K562 (cell line): ENCODE results near the gene PTPN13. TPM values are rescaled to one million over a fixed set of nuclear protein-coding genes. Genes with fewer than 3 reads are reported as not detected.

Source experiments
- ATAC-seq: fragments of 200-7000 bp; cut with Tn5 transposase; 3 replicates; pipeline ENCODE4 v1.9.1; 2020; ENCODE audit warnings: moderate library complexity
- BruUV-seq: library from RNA; stranded (reverse); fragments of 400-500 nt; replicated peaks from 2 replicates; lab custom pipeline; 2021; lab: Mats Ljungman, UMichigan
- CTCF ChIA-PET: fragments of 300-600 bp; formaldehyde crosslinking; extraction: SDS; loops from one replicate; lab custom pipeline; 2021; ENCODE audit warnings: low intra/inter-chr PET ratio; lab: Yijun Ruan, JAX
- POLR2A ChIA-PET: fragments of 300-600, 350-650 bp; sonication (Branson Sonifier 250); formaldehyde crosslinking; extraction: SDS; loops from one replicate; lab custom pipeline; 2021; ENCODE audit warnings: antibody characterized with exemption, inconsistent platforms; lab: Yijun Ruan, JAX
- DNase-seq, 4 experiments: peaks; one replicate each; pipeline versions ENCODE4 v3.0.0 to v3.0.0-alpha.2; 2011 to 2018; ENCODE audit warnings: low spot score in 3 of 4, mixed read lengths in 3 of 4; ENCODE audit errors: extremely low read depth in 1 of 4
- FAIRE-seq: peaks from 2 replicates; lab custom pipeline; 2011; peaks lifted over from hg19 to GRCh38; lab: Jason Lieb, UNC
- H2AFZ ChIP-seq: 2 replicates; pipeline ENCODE4 v1.6.0; 2011; ENCODE audit warnings: low read depth, low read length, control low read depth, inconsistent platforms
- H3K27ac ChIP-seq: fragments of 200-600 bp; 3 replicates; pipeline ENCODE4 v1.8.0; 2011; ENCODE audit warnings: low read depth, mild to moderate bottlenecking, control low read depth, inconsistent platforms, low read length, moderate library complexity, mixed read lengths; ENCODE audit errors: extremely low read depth
- H3K27me3 ChIP-seq, 2 experiments: fragments of 300-600 bp in 1 of 2; 2 replicates in 1 of 2; 3 replicates in 1 of 2; pipeline versions ENCODE4 v1.6.0 to v1.8.0; 2011; ENCODE audit warnings: inconsistent platforms in 2 of 2, low read length in 2 of 2, mild to moderate bottlenecking in 1 of 2, mixed read lengths in 1 of 2, moderate library complexity in 1 of 2; ENCODE audit not compliant: control insufficient read depth in 2 of 2, insufficient read depth in 2 of 2
- H3K36me3 ChIP-seq: fragments of 300-600 bp; 3 replicates; pipeline ENCODE4 v1.8.0; 2011; ENCODE audit warnings: mild to moderate bottlenecking, low read length, inconsistent platforms; ENCODE audit not compliant: control insufficient read depth, insufficient read depth
- H3K4me1 ChIP-seq, 2 experiments: fragments of 200-600 bp in 1 of 2; replicated peaks in 1 of 2; 2 replicates in 1 of 2; 3 replicates in 1 of 2; pipeline versions ENCODE4 v1.5.1 to v1.8.0; 2011; ENCODE audit warnings: inconsistent platforms in 2 of 2, low read length in 2 of 2, mild to moderate bottlenecking in 1 of 2, mixed read lengths in 1 of 2, moderate library complexity in 1 of 2; ENCODE audit not compliant: control insufficient read depth in 2 of 2, insufficient read depth in 2 of 2
- H3K4me2 ChIP-seq: 2 replicates; pipeline ENCODE4 v1.6.1; 2011; ENCODE audit warnings: low read length, control low read depth, inconsistent platforms, mixed read lengths; ENCODE audit not compliant: insufficient read depth
- H3K4me3 ChIP-seq: fragments of 200-600 bp; sonication (generic), shearing (Covaris generic); 2 replicates; pipeline ENCODE4 v1.5.1; 2016; ENCODE audit warnings: control low read depth, inconsistent platforms
- H3K79me2 ChIP-seq: fragments of 200-600 bp; 3 replicates; pipeline ENCODE4 v1.8.0; 2011; ENCODE audit warnings: low read length, inconsistent platforms; ENCODE audit not compliant: control insufficient read depth, insufficient read depth
- H3K9ac ChIP-seq, 2 experiments: 2 replicates each; pipeline versions ENCODE4 v1.6.0 to v1.6.1; 2011; ENCODE audit warnings: low read depth in 2 of 2, low read length in 2 of 2, control low read depth in 1 of 2, inconsistent platforms in 1 of 2, mild to moderate bottlenecking in 1 of 2, mixed read lengths in 1 of 2; ENCODE audit not compliant: insufficient read depth in 1 of 2
- H3K9me1 ChIP-seq: one replicate; pipeline ENCODE4 v1.6.0; 2011; ENCODE audit warnings: inconsistent platforms, mild to moderate bottlenecking, low read length, moderate library complexity; ENCODE audit not compliant: control insufficient read depth, insufficient read depth
- H3K9me3 ChIP-seq: replicated peaks from 2 replicates; pipeline ENCODE4 v1.5.1; 2011; ENCODE audit warnings: low read depth, low read length, inconsistent platforms; ENCODE audit not compliant: control insufficient read depth, insufficient read depth
- H4K20me1 ChIP-seq: replicated peaks from 2 replicates; pipeline ENCODE4 v1.6.1; 2011; ENCODE audit warnings: low read length, inconsistent platforms, mixed read lengths; ENCODE audit not compliant: control insufficient read depth, insufficient read depth
- ASH1L ChIP-seq: fragments of 450-650 bp; IDR thresholded peaks from 2 replicates; pipeline ENCODE4 v1.6.1; 2018; ENCODE audit warnings: borderline replicate concordance, mild to moderate bottlenecking, low read depth; ENCODE audit not compliant: partially characterized antibody
- ATF1 ChIP-seq, 2 experiments: fragments of 450-650 bp in 1 of 2; IDR thresholded peaks; 2 replicates each; pipeline ENCODE4 v1.6.1; 2016; ENCODE audit warnings: missing compliant biosample characterization in 1 of 2, missing genetic modification characterization in 1 of 2
- CREB3 ChIP-seq: fragments of 450-650 bp; conservative IDR thresholded peaks from 2 replicates; pipeline ENCODE4 v1.6.1; 2016; ENCODE audit warnings: missing genetic modification characterization, low read depth, mild to moderate bottlenecking, missing compliant biosample characterization, moderate library complexity
- ELK3 ChIP-seq: fragments of 450-650 bp; formaldehyde crosslinking; IDR thresholded peaks from 2 replicates; pipeline ENCODE4 v1.4.0; 2020; ENCODE audit warnings: mild to moderate bottlenecking
- FOXA1 ChIP-seq: fragments of 450-650 bp; IDR thresholded peaks from 2 replicates; pipeline ENCODE4 v1.6.1; 2016; ENCODE audit warnings: mild to moderate bottlenecking, borderline replicate concordance
- KDM4B ChIP-seq, 2 experiments: fragments of 450-650 bp in 1 of 2; sonication (generic) in 1 of 2; IDR thresholded peaks; 2 replicates each; pipeline ENCODE4 v1.6.1; 2016 to 2017; ENCODE audit warnings: borderline replicate concordance in 2 of 2, antibody characterized with exemption in 1 of 2, low read depth in 1 of 2, mild to moderate bottlenecking in 1 of 2
- MAFG ChIP-seq: fragments of 450-650 bp; conservative IDR thresholded peaks from 2 replicates; pipeline ENCODE4 v1.6.1; 2016; ENCODE audit warnings: missing genetic modification characterization, missing compliant biosample characterization
- MCM2 ChIP-seq: fragments of 450-650 bp; IDR thresholded peaks from 2 replicates; pipeline ENCODE4 v1.6.1; 2017; ENCODE audit warnings: low read depth, mild to moderate bottlenecking
- NCOA6 ChIP-seq: fragments of 450-650 bp; IDR thresholded peaks from 2 replicates; pipeline ENCODE4 v1.6.1; 2017; ENCODE audit warnings: mild to moderate bottlenecking
- NFIX ChIP-seq: fragments of 250-450 bp; sonication (Bioruptor Pico); IDR thresholded peaks from 2 replicates; pipeline ENCODE4 v1.4.0; 2020; ENCODE audit warnings: low read depth, mild to moderate bottlenecking, moderate library complexity
- SIN3A ChIP-seq, 2 experiments: fragments of 150-350 bp in 1 of 2; IDR thresholded peaks; 2 replicates each; pipeline ENCODE4 v1.6.1; 2011 to 2016; ENCODE audit warnings: borderline replicate concordance in 2 of 2, low read depth in 2 of 2, low read length in 2 of 2, mild to moderate bottlenecking in 2 of 2, moderate library complexity in 2 of 2; ENCODE audit not compliant: control insufficient read depth in 1 of 2
- SP2 ChIP-seq: IDR thresholded peaks from 2 replicates; pipeline ENCODE4 v1.6.1; 2011; ENCODE audit warnings: mild to moderate bottlenecking, low read depth, low read length, moderate library complexity; ENCODE audit not compliant: poor library complexity, severe bottlenecking; ENCODE audit errors: extremely low read depth
- THRAP3 ChIP-seq: fragments of 450-650 bp; IDR thresholded peaks from 2 replicates; pipeline ENCODE4 v1.6.1; 2016; ENCODE audit warnings: mild to moderate bottlenecking, inconsistent platforms, borderline replicate concordance
- ZNF75A ChIP-seq: fragments of 450-650 bp; formaldehyde crosslinking; IDR thresholded peaks from 2 replicates; pipeline ENCODE4 v1.4.0; 2020; ENCODE audit warnings: mild to moderate bottlenecking
- WGBS: fragments of 100-300 bp; shearing (Covaris generic); methylation state at CpG from one replicate; pipeline ENCODE4 v1.1.6; 2016; ENCODE audit warnings: low coverage, mixed read lengths; ENCODE audit not compliant: insufficient coverage; ENCODE audit errors: missing lambda C conversion rate; 5-methylcytosine and 5-hydroxymethylcytosine counted together
- in situ Hi-C: fragments of 300-500 bp; cut with MboI; formaldehyde crosslinking; loops from 4 replicates; pipeline ENCODE4 v1.15.0; 2018; ENCODE audit warnings: inconsistent platforms, mixed read lengths
- intact Hi-C: fragments of 100-400 bp; cut with micrococcal nuclease; formaldehyde crosslinking; loops from 2 replicates; pipeline ENCODE4 v1.14.2; 2022
- polyA plus RNA-seq, 8 experiments: library from polyadenylated mRNA; depleted of rRNA in 4 of 8; stranded (reverse) in 5 of 8; unstranded in 3 of 8; fragments of >200 nt; fragmentation: Nextera tagmentation in 2 of 8; fragmentation: Illumina TruSeq in 1 of 8; extraction: Ambion mirVana in 2 of 8; extraction: Trizol in 1 of 8; gene quantifications; 2 replicates each; pipeline versions ENCODE4 v1.2.1 to v1.2.3, GENCODE V29; 2011 to 2014; ENCODE audit warnings: inconsistent platforms in 1 of 8, missing spikeins in 1 of 8
- total RNA-seq, 7 experiments: library from RNA; depleted of rRNA in 6 of 7; stranded (reverse); fragments of >200 nt in 6 of 7; fragmentation: Illumina TruSeq in 2 of 7; extraction: Trizol in 2 of 7; gene quantifications; 2 replicates each; pipeline versions ENCODE4 v1.2.1 to v1.2.3, GENCODE V29; 2011 to 2021; ENCODE audit warnings: low replicate concordance in 1 of 7

PTPN13 gene
- total and polyA plus RNA-seq, 9 of the 15 experiments (the other 6 are each of a cell fraction or from before 2014, with no cell fraction given): 0.33 TPM; not detected in 8

GRCh38 chr4:86704601-86705000, 110.5 kb downstream of the PTPN13 start:
- Histone ChIP-seq H2AFZ (no peak overlapping the region), H4K20me1 (no peaks in the 10 kb centered on the region), H3K27me3 (no peaks in the 10 kb centered on the region; a peak in 1 of 5 replicates), H3K36me3 (no peaks in the 10 kb centered on the region), H3K79me2 (no peaks in the 10 kb centered on the region), H3K9me3 (no peaks in the 10 kb centered on the region), H3K9ac (no peak overlapping the region), H3K9me1 (no peaks in the 10 kb centered on the region), H3K27ac (no peak overlapping the region), H3K4me2 (no peak overlapping the region), H3K4me1 (no peaks in the 10 kb centered on the region), H3K4me3 (no peak overlapping the region)
- CTCF ChIA-PET: no interaction called here
- ATAC-seq: no peak
- intact Hi-C loops (no loop called here), in situ Hi-C loops (no loop called here)
- TF ChIP-seq ATF1 (CRISPR knock-in tag; IDR thresholded peaks at IDR 0.05) (no peak), ATF1 (tag; IDR thresholded peaks at IDR 0.05) (no peak), FOXA1 (no peak), MAFG (no peak), KDM4B (IDR thresholded peaks at IDR 0.05; ENCODE audit: borderline replicate concordance in 2 of 2, low read depth in 1 of 2) (no peak), MCM2 (no peak), CREB3 (tag) (no peak), NCOA6 (no peak), ASH1L (no peak), SP2 (no peak), SIN3A (IDR thresholded peaks at IDR 0.05; ENCODE audit: borderline replicate concordance in 2 of 2, control insufficient read depth in 1 of 2, low read depth in 2 of 2, low read length in 2 of 2) (no peak), THRAP3 (no peak), ELK3 (CRISPR knock-in tag) (no peak), NFIX (CRISPR knock-in tag) (no peak), ZNF75A (CRISPR knock-in tag) (no peak)
- WGBS: 2% methylated on average over 3 of the region's 3 CpGs
- no TSS peak for BruUV-seq
- no peak for FAIRE-seq
- POLR2A ChIA-PET: no interaction called here
- DNase-seq: no peak
